H1 (cell line): Measurements from ENCODE around the gene RPIA. TPM values are rescaled to one million over a fixed set of nuclear protein-coding genes. Genes with fewer than 3 reads are reported as not detected.

Experiments
- CTCF ChIA-PET: fragments of 300-600 bp; sonication (Branson Sonifier 250); formaldehyde crosslinking; loops from one replicate; lab custom pipeline; 2021; ENCODE audit not compliant: partially characterized antibody; lab: Charles Lee
- POLR2A ChIA-PET: fragments of 300-600 bp; sonication (Branson Sonifier 250); formaldehyde crosslinking; loops from one replicate; lab custom pipeline; 2021; ENCODE audit warnings: inconsistent platforms; ENCODE audit not compliant: partially characterized antibody; lab: Charles Lee
- DNase-seq, 2 experiments: peaks; one replicate each; pipeline versions ENCODE4 v3.0.0 to v3.0.0-alpha.2; 2010 to 2022; ENCODE audit warnings: low spot score in 2 of 2, low read depth in 1 of 2, mixed read lengths in 1 of 2
- FAIRE-seq: peaks from 2 replicates; lab custom pipeline; 2011; peaks lifted over from hg19 to GRCh38; lab: Jason Lieb, UNC
- H2AFZ ChIP-seq: 2 replicates; pipeline ENCODE4 v1.8.1; 2012; ENCODE audit warnings: low read length, inconsistent platforms
- H2AK5ac ChIP-seq: 2 replicates; pipeline ENCODE4 v1.6.1; 2013; ENCODE audit warnings: low read depth, low read length
- H2BK120ac ChIP-seq: replicated peaks from 2 replicates; pipeline ENCODE3; 2013; ENCODE audit warnings: low read depth, low read length, inconsistent platforms
- H2BK12ac ChIP-seq: 2 replicates; pipeline ENCODE4 v1.6.1; 2013; ENCODE audit warnings: low read depth, low read length
- H2BK15ac ChIP-seq: 2 replicates; pipeline ENCODE4 v1.6.1; 2013; ENCODE audit warnings: low read length
- H2BK20ac ChIP-seq: 2 replicates; pipeline ENCODE4 v1.6.1; 2013; ENCODE audit warnings: low read length
- H2BK5ac ChIP-seq: 2 replicates; pipeline ENCODE4 v1.6.1; 2013; ENCODE audit warnings: low read depth, low read length
- H3K14ac ChIP-seq: 2 replicates; pipeline ENCODE4 v1.6.1; 2013; ENCODE audit warnings: inconsistent platforms; ENCODE audit not compliant: insufficient read length
- H3K18ac ChIP-seq: 2 replicates; pipeline ENCODE4 v1.6.1; 2013; ENCODE audit warnings: low read length; ENCODE audit errors: extremely low read depth
- H3K23ac ChIP-seq: 2 replicates; pipeline ENCODE4 v1.6.1; 2013; ENCODE audit warnings: inconsistent platforms; ENCODE audit not compliant: insufficient read length
- H3K23me2 ChIP-seq: 2 replicates; pipeline ENCODE4 v1.6.1; 2013; ENCODE audit warnings: low read depth, low read length
- H3K27ac ChIP-seq: 2 replicates; pipeline ENCODE4 v1.6.1; 2011; ENCODE audit warnings: low read depth, low read length, inconsistent platforms
- H3K27me3 ChIP-seq, 4 experiments: replicated peaks in 1 of 4; 1 replicate in 1 of 4; 2 replicates in 3 of 4; pipeline versions ENCODE4 v1.6.1 to v1.8.1; 2011 to 2013; ENCODE audit warnings: low read length in 3 of 4, mild to moderate bottlenecking in 3 of 4, inconsistent platforms in 2 of 4, mixed read lengths in 2 of 4, moderate library complexity in 1 of 4; ENCODE audit not compliant: control insufficient read depth in 3 of 4, insufficient read depth in 3 of 4; ENCODE audit errors: extremely low read depth in 1 of 4
- H3K36me3 ChIP-seq, 4 experiments: 2 replicates each; pipeline versions ENCODE4 v1.6.1 to v1.8.1; 2011 to 2013; ENCODE audit warnings: mild to moderate bottlenecking in 4 of 4, low read length in 3 of 4, moderate library complexity in 2 of 4, control low read depth in 1 of 4, inconsistent platforms in 1 of 4; ENCODE audit not compliant: insufficient read depth in 4 of 4, control insufficient read depth in 2 of 4
- H3K4ac ChIP-seq: replicated peaks from 2 replicates; pipeline ENCODE3; 2013; ENCODE audit warnings: low read length, low read depth, mixed read lengths, inconsistent platforms; ENCODE audit not compliant: insufficient read length
- H3K4me1 ChIP-seq, 4 experiments: replicated peaks in 1 of 4; 1 replicate in 1 of 4; 2 replicates in 3 of 4; pipeline versions ENCODE4 v1.6.1 to v1.8.1; 2011 to 2013; ENCODE audit warnings: low read length in 3 of 4, inconsistent platforms in 2 of 4, mixed read lengths in 1 of 4; ENCODE audit not compliant: insufficient read depth in 4 of 4, control insufficient read depth in 3 of 4
- H3K4me2 ChIP-seq, 2 experiments: 2 replicates each; pipeline versions ENCODE4 v1.6.1 to v1.8.1; 2011 to 2013; ENCODE audit warnings: low read depth in 2 of 2, low read length in 2 of 2, control low read depth in 1 of 2, inconsistent platforms in 1 of 2, mild to moderate bottlenecking in 1 of 2; ENCODE audit not compliant: insufficient read depth in 1 of 2
- H3K4me3 ChIP-seq, 4 experiments: fragments of 200-600, 300-600 bp in 1 of 4; sonication (generic), shearing (Covaris generic), sonication (Bioruptor Twin) in 1 of 4; 2 replicates each; pipeline versions ENCODE4 v1.5.1 to v1.8.1; 2011 to 2016; ENCODE audit warnings: low read length in 4 of 4, low read depth in 3 of 4, control low read depth in 2 of 4, inconsistent platforms in 2 of 4, mild to moderate bottlenecking in 2 of 4, mixed read lengths in 1 of 4, moderate library complexity in 1 of 4; ENCODE audit not compliant: insufficient read depth in 2 of 4; ENCODE audit errors: extremely low read depth in 1 of 4
- H3K56ac ChIP-seq: replicated peaks from 2 replicates; pipeline ENCODE3; 2013; ENCODE audit warnings: low read depth, mild to moderate bottlenecking, mixed read lengths, low read length, inconsistent platforms; ENCODE audit not compliant: insufficient read length
- H3K79me1 ChIP-seq: 2 replicates; pipeline ENCODE4 v1.6.1; 2013; ENCODE audit warnings: low read depth, low read length, control low read depth
- H3K79me2 ChIP-seq, 2 experiments: 2 replicates each; pipeline versions ENCODE4 v1.6.1 to v1.8.1; 2012 to 2013; ENCODE audit warnings: low read length in 2 of 2, mild to moderate bottlenecking in 2 of 2, inconsistent platforms in 1 of 2; ENCODE audit not compliant: insufficient read depth in 2 of 2, control insufficient read depth in 1 of 2
- H3K9ac ChIP-seq, 4 experiments: replicated peaks in 1 of 4; 1 replicate in 1 of 4; 2 replicates in 3 of 4; pipeline versions ENCODE4 v1.6.1 to v1.8.1; 2011 to 2013; ENCODE audit warnings: low read depth in 3 of 4, low read length in 3 of 4, control low read depth in 2 of 4, mild to moderate bottlenecking in 2 of 4, moderate library complexity in 2 of 4, inconsistent platforms in 1 of 4; ENCODE audit errors: extremely low read depth in 1 of 4
- H3K9me3 ChIP-seq, 2 experiments: 2 replicates each; pipeline versions ENCODE4 v1.6.1 to v1.8.1; 2012 to 2013; ENCODE audit warnings: mild to moderate bottlenecking in 2 of 2, moderate library complexity in 2 of 2, control low read depth in 1 of 2, inconsistent platforms in 1 of 2, low read depth in 1 of 2, low read length in 1 of 2, mixed read lengths in 1 of 2; ENCODE audit not compliant: insufficient read depth in 2 of 2
- H4K20me1 ChIP-seq, 2 experiments: replicated peaks in 1 of 2; 2 replicates each; pipeline versions ENCODE3 to v1.8.1; 2011 to 2013; ENCODE audit warnings: inconsistent platforms in 2 of 2, low read length in 2 of 2, mild to moderate bottlenecking in 1 of 2; ENCODE audit not compliant: insufficient read depth in 2 of 2, control insufficient read depth in 1 of 2
- H4K5ac ChIP-seq: 2 replicates; pipeline ENCODE4 v1.6.1; 2013; ENCODE audit warnings: low read length, low read depth, mixed read lengths, inconsistent platforms; ENCODE audit not compliant: insufficient read length
- H4K8ac ChIP-seq: 2 replicates; pipeline ENCODE4 v1.8.0; 2013; ENCODE audit warnings: mild to moderate bottlenecking, moderate library complexity, low read length, inconsistent platforms; ENCODE audit not compliant: insufficient read depth; ENCODE audit errors: extremely low read depth
- H4K91ac ChIP-seq: replicated peaks from 2 replicates; pipeline ENCODE3; 2013; ENCODE audit warnings: low read length, mixed read lengths, inconsistent platforms; ENCODE audit not compliant: insufficient read length
- CBX8 ChIP-seq: fragments of 300-800, 300-1000 bp; sonication (generic); IDR thresholded peaks from 2 replicates; pipeline ENCODE4 v1.7.1; 2016; ENCODE audit warnings: low read depth, low read length, borderline replicate concordance
- RBBP5 ChIP-seq: IDR thresholded peaks from 2 replicates; pipeline ENCODE4 v1.7.1; 2012; ENCODE audit warnings: low read depth, mild to moderate bottlenecking, inconsistent platforms, low read length, moderate library complexity, borderline replicate concordance
- TCF12 ChIP-seq: IDR thresholded peaks from 2 replicates; pipeline ENCODE4 v1.6.1; 2011; ENCODE audit warnings: low read depth, mild to moderate bottlenecking, low read length
- WGBS, 2 experiments: shearing (Covaris generic) in 1 of 2; methylation state at CpG; one replicate each; pipeline versions ENCODE4 v1.1.6 to v1.1.7; 2013 to 2015; ENCODE audit warnings: low lambda C conversion rate in 2 of 2, mixed read lengths in 2 of 2, inconsistent platforms in 1 of 2, low coverage in 1 of 2, missing lambda C conversion rate in 1 of 2; ENCODE audit not compliant: insufficient replicate concordance in 2 of 2, insufficient coverage in 1 of 2, insufficient read length in 1 of 2; ENCODE audit errors: extremely low coverage in 1 of 2, missing lambda C conversion rate in 1 of 2; 5-methylcytosine and 5-hydroxymethylcytosine counted together
- polyA plus RNA-seq, 7 experiments: library from polyadenylated mRNA; depleted of rRNA in 3 of 7; stranded (reverse) in 5 of 7; unstranded in 2 of 7; fragments of >200 nt in 5 of 7; fragments of 200-250 nt in 2 of 7; gene quantifications; 1 replicate in 5 of 7; 2 replicates in 1 of 7; 4 replicates in 1 of 7; pipeline versions ENCODE4 v1.2.1 to v1.2.3, GENCODE V29; 2011 to 2013; ENCODE audit warnings: missing spikeins in 2 of 7, mixed read lengths in 2 of 7
- total RNA-seq: library from RNA; stranded (reverse); fragmentation: NEBNext Ultra II Directional; extraction: Animal tissue kit (Norgen Biotek cat#: 25700); gene quantifications from 2 replicates; pipeline ENCODE4 v1.2.1, GENCODE V29; 2021

Gene RPIA
- total and polyA plus RNA-seq, 2 of the 8 experiments (the other 6 are each of a cell fraction or from before 2014, with no cell fraction given): 13.1 to 24.0 TPM

DNA sequence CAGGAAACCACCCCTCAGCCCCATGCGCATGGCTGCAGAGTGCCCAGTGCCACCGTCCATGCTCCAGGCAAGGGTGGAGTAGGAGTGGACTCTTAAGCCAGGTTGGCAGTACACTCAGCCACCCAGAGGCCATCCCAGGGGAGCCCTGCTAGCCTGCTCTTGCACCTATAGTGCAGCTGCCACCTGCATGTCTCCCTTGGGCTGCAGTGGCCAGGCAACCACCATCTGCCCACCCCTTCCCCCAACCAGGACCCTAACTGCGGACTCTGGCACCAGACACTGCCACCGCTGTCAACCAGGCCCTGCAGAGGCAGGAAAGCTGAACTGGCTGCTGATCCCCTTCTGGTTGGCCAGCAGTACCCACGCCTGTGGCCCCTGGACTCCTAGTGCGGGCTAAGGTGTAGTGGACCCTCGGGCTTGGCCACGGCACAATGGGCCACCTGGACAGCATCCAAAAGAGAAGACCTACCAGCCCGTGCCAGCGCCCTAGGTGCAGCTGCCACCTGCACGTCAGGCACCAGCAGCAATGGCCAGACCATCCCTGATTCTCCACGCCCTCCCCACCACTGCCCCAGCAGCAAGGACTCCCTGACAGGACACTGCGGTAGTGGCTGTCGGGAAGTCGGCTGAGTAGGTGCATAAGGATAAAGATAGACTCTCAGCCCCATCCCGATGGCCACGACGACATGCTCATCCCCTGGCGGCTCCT, 72.8 kb downstream of the RPIA start:
- WGBS, 2 experiments: 83% methylated on average over 19 of the region's 19 CpGs; no CpG with 5 or more reads in 1 of the 2 experiments
- no peaks in the 10 kb centered on the region for H3K79me2 ChIP-seq
- no peak for DNase-seq
- TF ChIP-seq CBX8 (no peak), TCF12 (no peak), RBBP5 (no peak)
- TF ChIP-seq, all 59 proteins: peak for 0
- no peak overlapping the region for H4K91ac ChIP-seq
- no peak overlapping the region for H3K23ac ChIP-seq
- H3K79me1 ChIP-seq: no peaks in the 10 kb centered on the region
- FAIRE-seq: no peak
- no peak overlapping the region for H2BK5ac ChIP-seq
- peaks cover 10% of the 10 kb centered on the region; the same call in 1 of the 2 replicates for H3K23me2 ChIP-seq
- ChIA-PET POLR2A (no interaction called here), CTCF (interaction anchor here (0.7 to 1.4 kb wide), 2 partner anchors 11 to 12 kb away, joined by 3 to 4 read pairs; no protein-coding TSS in a partner anchor)
- no peaks in the 10 kb centered on the region for H3K36me3 ChIP-seq
- no peak overlapping the region for H3K27ac ChIP-seq
- H4K8ac ChIP-seq: no peak overlapping the region
- H2BK15ac ChIP-seq: no peak overlapping the region
- H3K14ac ChIP-seq: no peak overlapping the region
- peak overlapping the region in 1 of 4 experiments; percentile 59; a peak in 1 of 8 replicates for H3K4me3 ChIP-seq
- H2AFZ ChIP-seq: no peak overlapping the region
- no peak overlapping the region for H2AK5ac ChIP-seq
- no peak overlapping the region for H2BK20ac ChIP-seq
- H2BK120ac ChIP-seq: no peak overlapping the region
- H3K27me3 ChIP-seq: peaks cover 8 to 27% (median 18%) of the 10 kb centered on the region in 4 experiments
- no peak overlapping the region for H3K56ac ChIP-seq
- no peak overlapping the region; the same call in 1 of the 2 replicates for H3K18ac ChIP-seq
- no peak overlapping the region for H3K9ac ChIP-seq
- no peak overlapping the region for H2BK12ac ChIP-seq
- peaks cover 0 to 2% of the 10 kb centered on the region in 2 experiments for H4K20me1 ChIP-seq
- H3K4ac ChIP-seq: no peak overlapping the region
- peaks cover 3 to 9% of the 10 kb centered on the region in 2 experiments; a peak in 1 of 4 replicates for H3K9me3 ChIP-seq
- H3K4me1 ChIP-seq: peaks cover 0 to 4% (median 1%) of the 10 kb centered on the region in 4 experiments; a peak in 4 of 7 replicates
- no peak overlapping the region for H4K5ac ChIP-seq
- peak overlapping the region; percentile 89 to 91; a peak in 3 of 4 replicates for H3K4me2 ChIP-seq
